K562 (cell line): Measurements from ENCODE around the gene TMEM203. TPM values are rescaled to one million over a fixed set of nuclear protein-coding genes. Genes with fewer than 3 reads are reported as not detected.
A peak's percentile ranks its signal among the peaks of the same experiment; 100 is the strongest.

Experiments used
- ATAC-seq: fragments of 200-7000 bp; cut with Tn5 transposase; 3 replicates; pipeline ENCODE4 v1.9.1; 2020; ENCODE audit warnings: moderate library complexity
- BruUV-seq: library from RNA; stranded (reverse); fragments of 400-500 nt; replicated peaks from 2 replicates; lab custom pipeline; 2021; lab: Mats Ljungman, UMichigan
- CTCF ChIA-PET: fragments of 300-600 bp; formaldehyde crosslinking; extraction: SDS; loops from one replicate; lab custom pipeline; 2021; ENCODE audit warnings: low intra/inter-chr PET ratio; lab: Yijun Ruan, JAX
- POLR2A ChIA-PET: fragments of 300-600, 350-650 bp; sonication (Branson Sonifier 250); formaldehyde crosslinking; extraction: SDS; loops from one replicate; lab custom pipeline; 2021; ENCODE audit warnings: antibody characterized with exemption, inconsistent platforms; lab: Yijun Ruan, JAX
- DNase-seq, 4 experiments: peaks; one replicate each; pipeline versions ENCODE4 v3.0.0 to v3.0.0-alpha.2; 2011 to 2018; ENCODE audit warnings: low spot score in 3 of 4, mixed read lengths in 3 of 4; ENCODE audit errors: extremely low read depth in 1 of 4
- FAIRE-seq: peaks from 2 replicates; lab custom pipeline; 2011; peaks lifted over from hg19 to GRCh38; lab: Jason Lieb, UNC
- H2AFZ ChIP-seq: 2 replicates; pipeline ENCODE4 v1.6.0; 2011; ENCODE audit warnings: low read depth, low read length, control low read depth, inconsistent platforms
- H3K27ac ChIP-seq: fragments of 200-600 bp; 3 replicates; pipeline ENCODE4 v1.8.0; 2011; ENCODE audit warnings: low read depth, mild to moderate bottlenecking, control low read depth, inconsistent platforms, low read length, moderate library complexity, mixed read lengths; ENCODE audit errors: extremely low read depth
- H3K27me3 ChIP-seq, 2 experiments: fragments of 300-600 bp in 1 of 2; 2 replicates in 1 of 2; 3 replicates in 1 of 2; pipeline versions ENCODE4 v1.6.0 to v1.8.0; 2011; ENCODE audit warnings: inconsistent platforms in 2 of 2, low read length in 2 of 2, mild to moderate bottlenecking in 1 of 2, mixed read lengths in 1 of 2, moderate library complexity in 1 of 2; ENCODE audit not compliant: control insufficient read depth in 2 of 2, insufficient read depth in 2 of 2
- H3K36me3 ChIP-seq: fragments of 300-600 bp; 3 replicates; pipeline ENCODE4 v1.8.0; 2011; ENCODE audit warnings: mild to moderate bottlenecking, low read length, inconsistent platforms; ENCODE audit not compliant: control insufficient read depth, insufficient read depth
- H3K4me1 ChIP-seq, 2 experiments: fragments of 200-600 bp in 1 of 2; replicated peaks in 1 of 2; 2 replicates in 1 of 2; 3 replicates in 1 of 2; pipeline versions ENCODE4 v1.5.1 to v1.8.0; 2011; ENCODE audit warnings: inconsistent platforms in 2 of 2, low read length in 2 of 2, mild to moderate bottlenecking in 1 of 2, mixed read lengths in 1 of 2, moderate library complexity in 1 of 2; ENCODE audit not compliant: control insufficient read depth in 2 of 2, insufficient read depth in 2 of 2
- H3K4me2 ChIP-seq: 2 replicates; pipeline ENCODE4 v1.6.1; 2011; ENCODE audit warnings: low read length, control low read depth, inconsistent platforms, mixed read lengths; ENCODE audit not compliant: insufficient read depth
- H3K4me3 ChIP-seq: fragments of 200-600 bp; sonication (generic), shearing (Covaris generic); 2 replicates; pipeline ENCODE4 v1.5.1; 2016; ENCODE audit warnings: control low read depth, inconsistent platforms
- H3K79me2 ChIP-seq: fragments of 200-600 bp; 3 replicates; pipeline ENCODE4 v1.8.0; 2011; ENCODE audit warnings: low read length, inconsistent platforms; ENCODE audit not compliant: control insufficient read depth, insufficient read depth
- H3K9ac ChIP-seq, 2 experiments: 2 replicates each; pipeline versions ENCODE4 v1.6.0 to v1.6.1; 2011; ENCODE audit warnings: low read depth in 2 of 2, low read length in 2 of 2, control low read depth in 1 of 2, inconsistent platforms in 1 of 2, mild to moderate bottlenecking in 1 of 2, mixed read lengths in 1 of 2; ENCODE audit not compliant: insufficient read depth in 1 of 2
- H3K9me1 ChIP-seq: one replicate; pipeline ENCODE4 v1.6.0; 2011; ENCODE audit warnings: inconsistent platforms, mild to moderate bottlenecking, low read length, moderate library complexity; ENCODE audit not compliant: control insufficient read depth, insufficient read depth
- H3K9me3 ChIP-seq: replicated peaks from 2 replicates; pipeline ENCODE4 v1.5.1; 2011; ENCODE audit warnings: low read depth, low read length, inconsistent platforms; ENCODE audit not compliant: control insufficient read depth, insufficient read depth
- H4K20me1 ChIP-seq: replicated peaks from 2 replicates; pipeline ENCODE4 v1.6.1; 2011; ENCODE audit warnings: low read length, inconsistent platforms, mixed read lengths; ENCODE audit not compliant: control insufficient read depth, insufficient read depth
- HNRNPK ChIP-seq: fragments of 200-400 bp; formaldehyde crosslinking; IDR thresholded peaks from one replicate; pipeline ENCODE4 v1.6.1; 2018; ENCODE audit warnings: mild to moderate bottlenecking, low read depth, low read length; ENCODE audit not compliant: poor library complexity, severe bottlenecking
- LARP7 ChIP-seq: fragments of 450-650 bp; IDR thresholded peaks from 2 replicates; pipeline ENCODE4 v1.6.1; 2016
- NFATC3 ChIP-seq: fragments of 450-650 bp; IDR thresholded peaks from 2 replicates; pipeline ENCODE4 v1.6.1; 2017; ENCODE audit warnings: mild to moderate bottlenecking
- NFYB ChIP-seq: IDR thresholded peaks from 2 replicates; pipeline ENCODE4 v1.6.1; 2011; ENCODE audit warnings: mild to moderate bottlenecking, moderate library complexity; ENCODE audit not compliant: insufficient read length; ENCODE audit errors: extremely low read depth
- WHSC1 ChIP-seq: IDR thresholded peaks from one replicate; pipeline ENCODE4 v1.6.1; 2012; ENCODE audit warnings: low read length, control low read depth, inconsistent platforms
- ZNF263 ChIP-seq: sonication (generic); formaldehyde crosslinking; IDR thresholded peaks from 2 replicates; pipeline ENCODE4 v1.8.0; 2022; ENCODE audit warnings: mild to moderate bottlenecking, missing genetic modification reagents, borderline replicate concordance
- WGBS: fragments of 100-300 bp; shearing (Covaris generic); methylation state at CpG from one replicate; pipeline ENCODE4 v1.1.6; 2016; ENCODE audit warnings: low coverage, mixed read lengths; ENCODE audit not compliant: insufficient coverage; ENCODE audit errors: missing lambda C conversion rate; 5-methylcytosine and 5-hydroxymethylcytosine counted together
- in situ Hi-C: fragments of 300-500 bp; cut with MboI; formaldehyde crosslinking; loops from 4 replicates; pipeline ENCODE4 v1.15.0; 2018; ENCODE audit warnings: inconsistent platforms, mixed read lengths
- intact Hi-C: fragments of 100-400 bp; cut with micrococcal nuclease; formaldehyde crosslinking; loops from 2 replicates; pipeline ENCODE4 v1.14.2; 2022
- polyA plus RNA-seq, 8 experiments: library from polyadenylated mRNA; depleted of rRNA in 4 of 8; stranded (reverse) in 5 of 8; unstranded in 3 of 8; fragments of >200 nt; fragmentation: Nextera tagmentation in 2 of 8; fragmentation: Illumina TruSeq in 1 of 8; extraction: Ambion mirVana in 2 of 8; extraction: Trizol in 1 of 8; gene quantifications; 2 replicates each; pipeline versions ENCODE4 v1.2.1 to v1.2.3, GENCODE V29; 2011 to 2014; ENCODE audit warnings: inconsistent platforms in 1 of 8, missing spikeins in 1 of 8
- total RNA-seq, 7 experiments: library from RNA; depleted of rRNA in 6 of 7; stranded (reverse); fragments of >200 nt in 6 of 7; fragmentation: Illumina TruSeq in 2 of 7; extraction: Trizol in 2 of 7; gene quantifications; 2 replicates each; pipeline versions ENCODE4 v1.2.1 to v1.2.3, GENCODE V29; 2011 to 2021; ENCODE audit warnings: low replicate concordance in 1 of 7
- TF ChIP-seq, protein P1 (sequence below), 2 experiments: fragments of 450-650 bp; conservative IDR thresholded peaks; 2 replicates each; pipeline ENCODE4 v1.6.1; 2017; ENCODE audit warnings: mild to moderate bottlenecking in 2 of 2, moderate library complexity in 2 of 2
- TF ChIP-seq, protein P2 (sequence below): IDR thresholded peaks from 3 replicates; pipeline ENCODE4 v1.6.1; 2011; ENCODE audit warnings: borderline replicate concordance, mild to moderate bottlenecking, moderate library complexity; ENCODE audit not compliant: insufficient read length; ENCODE audit errors: extremely low read depth
- TF ChIP-seq, protein P3 (sequence below): fragments of 250-450 bp; sonication (Bioruptor Pico); IDR thresholded peaks from 2 replicates; pipeline ENCODE4 v1.5.0; 2021; ENCODE audit warnings: mild to moderate bottlenecking, moderate library complexity
- TF ChIP-seq, protein P4 (sequence below): fragments of 450-650 bp; IDR thresholded peaks from 2 replicates; pipeline ENCODE4 v1.6.1; 2016; ENCODE audit warnings: borderline replicate concordance

TMEM203 gene
- total and polyA plus RNA-seq, 9 of the 15 experiments (the other 6 are each of a cell fraction or from before 2014, with no cell fraction given), result 8.8 to 59.5 (median 37.6) TPM

DNA sequence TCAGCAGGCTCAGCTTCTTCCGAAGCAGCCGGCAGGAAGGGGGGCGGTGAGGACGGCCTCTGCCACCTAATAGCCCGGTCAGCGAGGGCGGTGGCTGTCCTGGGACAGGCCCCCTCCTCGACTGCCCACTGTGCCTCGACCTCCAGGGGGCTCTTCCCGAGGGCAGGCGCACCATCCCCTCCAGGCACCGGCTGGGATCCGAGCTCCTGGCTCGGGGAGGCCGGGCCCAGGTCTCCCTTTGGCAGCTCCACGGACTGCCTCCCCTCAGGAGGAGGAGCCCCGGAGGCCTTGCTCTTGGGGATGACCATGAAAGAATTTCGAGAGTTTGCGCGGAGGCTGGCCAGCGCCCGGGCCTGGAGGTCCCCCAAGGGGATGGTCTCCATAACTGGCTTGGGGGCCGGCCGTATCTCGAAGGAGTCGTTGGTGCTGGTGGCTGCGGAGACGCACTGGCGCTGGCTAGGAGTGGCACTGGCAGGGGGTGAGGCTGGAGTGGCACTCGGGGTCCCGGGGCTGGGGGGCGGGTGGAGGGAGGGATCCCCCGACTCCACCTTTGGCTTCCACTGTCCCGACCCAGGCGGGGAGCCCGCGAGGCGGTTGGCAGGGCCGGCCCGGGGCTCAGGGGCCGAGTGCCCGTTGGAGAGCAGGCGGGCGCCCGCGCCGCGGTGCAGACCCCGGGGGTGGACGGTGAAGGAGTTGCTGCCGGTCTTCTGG, 5.9 kb downstream of the TMEM203 start:
- WGBS, result 31% methylated on average over 33 of the region's 51 CpGs
- CTCF ChIA-PET, result no interaction called here
- peak overlapping the region in 1 of 2 experiments; percentile 89; a peak in 3 of 4 replicates for H3K9ac ChIP-seq
- intact Hi-C loops (loop anchor here (2.0 kb wide), 1 partner anchor 19 kb away; no protein-coding TSS in a partner anchor), in situ Hi-C loops (no loop called here)
- ATAC-seq (no peak), FAIRE-seq (no peak), DNase-seq (peak in 1 of 4 experiments; percentile 7)
- H3K79me2 ChIP-seq, result peaks cover 72% of the 10 kb centered on the region
- H4K20me1 ChIP-seq, result peaks cover 5% of the 10 kb centered on the region
- H3K36me3 ChIP-seq, result peaks cover 16% of the 10 kb centered on the region; the same call in 2 of the 3 replicates
- peaks cover 30 to 86% of the 10 kb centered on the region in 2 experiments for H3K4me1 ChIP-seq
- H2AFZ ChIP-seq, result no peak overlapping the region
- peak overlapping the region; percentile 44 for H3K4me2 ChIP-seq
- peaks cover 3% of the 10 kb centered on the region for H3K9me1 ChIP-seq
- peak overlapping the region; percentile 37 for H3K4me3 ChIP-seq
- H3K27me3 ChIP-seq, result no peaks in the 10 kb centered on the region
- no peak overlapping the region; the same call in 2 of the 3 replicates for H3K27ac ChIP-seq
- POLR2A ChIA-PET, result interaction anchor here (0.6 to 3.2 kb wide), 4 partner anchors 10 to 49 kb away, joined by 3 to 26 read pairs (median 4); partner anchors contain the start of genes ANAPC2 and SSNA1
- BruUV-seq, result TSS peak; percentile 10
- H3K9me3 ChIP-seq, result no peaks in the 10 kb centered on the region
- TF ChIP-seq WHSC1 (no peak), HNRNPK (no peak), NFATC3 (no peak), LARP7 (no peak), NFYB (no peak), ZNF263 (CRISPR knock-in tag) (peak; percentile 84)
- TF ChIP-seq, protein P1, sequence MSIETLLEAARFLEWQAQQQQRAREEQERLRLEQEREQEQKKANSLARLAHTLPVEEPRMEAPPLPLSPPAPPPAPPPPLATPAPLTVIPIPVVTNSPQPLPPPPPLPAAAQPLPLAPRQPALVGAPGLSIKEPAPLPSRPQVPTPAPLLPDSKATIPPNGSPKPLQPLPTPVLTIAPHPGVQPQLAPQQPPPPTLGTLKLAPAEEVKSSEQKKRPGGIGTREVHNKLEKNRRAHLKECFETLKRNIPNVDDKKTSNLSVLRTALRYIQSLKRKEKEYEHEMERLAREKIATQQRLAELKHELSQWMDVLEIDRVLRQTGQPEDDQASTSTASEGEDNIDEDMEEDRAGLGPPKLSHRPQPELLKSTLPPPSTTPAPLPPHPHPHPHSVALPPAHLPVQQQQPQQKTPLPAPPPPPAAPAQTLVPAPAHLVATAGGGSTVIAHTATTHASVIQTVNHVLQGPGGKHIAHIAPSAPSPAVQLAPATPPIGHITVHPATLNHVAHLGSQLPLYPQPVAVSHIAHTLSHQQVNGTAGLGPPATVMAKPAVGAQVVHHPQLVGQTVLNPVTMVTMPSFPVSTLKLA (conservative IDR thresholded peaks at IDR 0.05), result no peak
- TF ChIP-seq, protein P2, sequence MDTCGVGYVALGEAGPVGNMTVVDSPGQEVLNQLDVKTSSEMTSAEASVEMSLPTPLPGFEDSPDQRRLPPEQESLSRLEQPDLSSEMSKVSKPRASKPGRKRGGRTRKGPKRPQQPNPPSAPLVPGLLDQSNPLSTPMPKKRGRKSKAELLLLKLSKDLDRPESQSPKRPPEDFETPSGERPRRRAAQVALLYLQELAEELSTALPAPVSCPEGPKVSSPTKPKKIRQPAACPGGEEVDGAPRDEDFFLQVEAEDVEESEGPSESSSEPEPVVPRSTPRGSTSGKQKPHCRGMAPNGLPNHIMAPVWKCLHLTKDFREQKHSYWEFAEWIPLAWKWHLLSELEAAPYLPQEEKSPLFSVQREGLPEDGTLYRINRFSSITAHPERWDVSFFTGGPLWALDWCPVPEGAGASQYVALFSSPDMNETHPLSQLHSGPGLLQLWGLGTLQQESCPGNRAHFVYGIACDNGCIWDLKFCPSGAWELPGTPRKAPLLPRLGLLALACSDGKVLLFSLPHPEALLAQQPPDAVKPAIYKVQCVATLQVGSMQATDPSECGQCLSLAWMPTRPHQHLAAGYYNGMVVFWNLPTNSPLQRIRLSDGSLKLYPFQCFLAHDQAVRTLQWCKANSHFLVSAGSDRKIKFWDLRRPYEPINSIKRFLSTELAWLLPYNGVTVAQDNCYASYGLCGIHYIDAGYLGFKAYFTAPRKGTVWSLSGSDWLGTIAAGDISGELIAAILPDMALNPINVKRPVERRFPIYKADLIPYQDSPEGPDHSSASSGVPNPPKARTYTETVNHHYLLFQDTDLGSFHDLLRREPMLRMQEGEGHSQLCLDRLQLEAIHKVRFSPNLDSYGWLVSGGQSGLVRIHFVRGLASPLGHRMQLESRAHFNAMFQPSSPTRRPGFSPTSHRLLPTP, result no peak
- TF ChIP-seq, protein P3, sequence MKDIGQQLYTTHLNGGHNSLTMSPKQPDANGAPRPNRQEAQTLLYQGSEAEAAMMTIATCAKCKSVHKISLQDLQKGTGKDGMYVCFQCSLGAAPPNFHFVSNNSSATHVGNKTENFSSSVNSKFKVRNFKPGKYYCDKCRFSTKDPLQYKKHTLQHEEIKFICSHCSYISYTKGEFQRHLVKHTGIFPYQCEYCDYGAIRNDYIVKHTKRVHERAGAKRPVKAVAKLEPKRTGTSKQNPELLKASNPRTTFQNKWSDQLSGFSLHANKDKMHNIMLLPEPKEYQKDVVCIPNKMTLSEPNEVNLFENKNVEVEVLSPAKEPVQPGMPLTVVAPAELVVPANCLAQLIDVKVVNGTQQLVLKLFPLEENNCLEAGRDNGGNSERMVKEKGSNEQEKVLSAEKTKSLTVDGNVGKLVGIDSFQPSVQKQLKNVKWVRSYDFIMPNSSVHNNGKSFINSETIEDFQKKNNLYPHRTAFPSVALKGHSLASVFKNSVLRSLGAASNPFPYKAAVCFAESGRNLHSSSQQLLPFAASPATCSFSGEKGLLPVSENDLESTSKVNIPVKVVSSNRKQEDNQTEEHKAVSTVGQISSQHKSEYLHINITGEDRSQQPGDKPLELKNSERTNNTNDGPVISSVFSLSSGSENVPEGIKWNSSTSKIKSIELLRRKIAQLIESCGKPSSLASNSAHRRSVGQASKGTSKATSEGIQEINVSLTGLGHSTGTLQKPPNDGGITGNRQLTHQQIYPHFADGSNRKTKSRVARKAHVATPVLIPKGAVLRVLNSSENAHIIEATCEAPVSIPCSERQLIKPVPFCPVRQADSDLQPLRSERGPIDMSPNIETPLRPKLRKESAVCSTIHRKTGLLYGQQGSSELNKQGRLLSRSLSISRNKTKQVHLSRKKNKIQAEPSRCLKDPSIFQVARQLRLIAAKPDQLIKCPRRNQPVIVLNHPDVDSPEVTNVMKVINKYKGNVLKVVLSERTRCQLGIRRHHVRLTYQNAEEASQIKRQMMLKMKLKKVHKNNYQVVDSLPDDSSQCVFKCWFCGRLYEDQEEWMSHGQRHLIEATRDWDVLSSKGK (CRISPR knock-in tag), result no peak
- TF ChIP-seq, protein P4, sequence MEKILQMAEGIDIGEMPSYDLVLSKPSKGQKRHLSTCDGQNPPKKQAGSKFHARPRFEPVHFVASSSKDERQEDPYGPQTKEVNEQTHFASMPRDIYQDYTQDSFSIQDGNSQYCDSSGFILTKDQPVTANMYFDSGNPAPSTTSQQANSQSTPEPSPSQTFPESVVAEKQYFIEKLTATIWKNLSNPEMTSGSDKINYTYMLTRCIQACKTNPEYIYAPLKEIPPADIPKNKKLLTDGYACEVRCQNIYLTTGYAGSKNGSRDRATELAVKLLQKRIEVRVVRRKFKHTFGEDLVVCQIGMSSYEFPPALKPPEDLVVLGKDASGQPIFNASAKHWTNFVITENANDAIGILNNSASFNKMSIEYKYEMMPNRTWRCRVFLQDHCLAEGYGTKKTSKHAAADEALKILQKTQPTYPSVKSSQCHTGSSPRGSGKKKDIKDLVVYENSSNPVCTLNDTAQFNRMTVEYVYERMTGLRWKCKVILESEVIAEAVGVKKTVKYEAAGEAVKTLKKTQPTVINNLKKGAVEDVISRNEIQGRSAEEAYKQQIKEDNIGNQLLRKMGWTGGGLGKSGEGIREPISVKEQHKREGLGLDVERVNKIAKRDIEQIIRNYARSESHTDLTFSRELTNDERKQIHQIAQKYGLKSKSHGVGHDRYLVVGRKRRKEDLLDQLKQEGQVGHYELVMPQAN, result no peak
